AG10803 (cell line): Measurements from ENCODE around the gene NAPA.

Experiments used
- DNase-seq: peaks from one replicate; pipeline ENCODE4 v3.0.0; 2010; ENCODE audit warnings: low read depth
- H3K4me3 ChIP-seq: 2 replicates; pipeline ENCODE4 v1.5.1; 2011; ENCODE audit warnings: mild to moderate bottlenecking, low read length, control low read depth
- TF ChIP-seq, protein P1 (sequence below): conservative IDR thresholded peaks from 2 replicates; pipeline ENCODE4 v1.5.1; 2011; ENCODE audit warnings: mild to moderate bottlenecking, low read length, control low read depth, inconsistent platforms

The NAPA gene

DNA sequence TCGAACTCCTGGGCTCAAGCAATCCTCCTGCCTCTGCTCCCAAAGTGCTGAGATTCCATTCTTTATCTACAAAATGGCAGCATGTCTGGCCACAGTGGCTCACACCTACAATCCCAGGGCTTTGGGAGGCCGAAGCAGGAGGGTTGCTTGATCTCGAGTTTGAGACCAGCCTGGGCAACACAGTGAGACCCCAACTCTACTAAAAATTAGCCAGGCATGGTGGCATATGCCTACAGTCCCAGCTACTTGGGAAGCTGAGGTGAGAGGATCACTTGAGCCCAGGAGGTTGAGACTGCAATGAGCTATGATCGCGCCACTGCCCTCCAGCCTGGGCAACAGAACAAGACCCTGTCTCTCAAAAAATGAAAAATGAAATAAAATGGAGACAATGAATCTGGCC is 6.1 kb downstream of the NAPA start:
- TF ChIP-seq, protein P1, sequence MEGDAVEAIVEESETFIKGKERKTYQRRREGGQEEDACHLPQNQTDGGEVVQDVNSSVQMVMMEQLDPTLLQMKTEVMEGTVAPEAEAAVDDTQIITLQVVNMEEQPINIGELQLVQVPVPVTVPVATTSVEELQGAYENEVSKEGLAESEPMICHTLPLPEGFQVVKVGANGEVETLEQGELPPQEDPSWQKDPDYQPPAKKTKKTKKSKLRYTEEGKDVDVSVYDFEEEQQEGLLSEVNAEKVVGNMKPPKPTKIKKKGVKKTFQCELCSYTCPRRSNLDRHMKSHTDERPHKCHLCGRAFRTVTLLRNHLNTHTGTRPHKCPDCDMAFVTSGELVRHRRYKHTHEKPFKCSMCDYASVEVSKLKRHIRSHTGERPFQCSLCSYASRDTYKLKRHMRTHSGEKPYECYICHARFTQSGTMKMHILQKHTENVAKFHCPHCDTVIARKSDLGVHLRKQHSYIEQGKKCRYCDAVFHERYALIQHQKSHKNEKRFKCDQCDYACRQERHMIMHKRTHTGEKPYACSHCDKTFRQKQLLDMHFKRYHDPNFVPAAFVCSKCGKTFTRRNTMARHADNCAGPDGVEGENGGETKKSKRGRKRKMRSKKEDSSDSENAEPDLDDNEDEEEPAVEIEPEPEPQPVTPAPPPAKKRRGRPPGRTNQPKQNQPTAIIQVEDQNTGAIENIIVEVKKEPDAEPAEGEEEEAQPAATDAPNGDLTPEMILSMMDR: no peak
- no peak for DNase-seq
- H3K4me3 ChIP-seq: no peak overlapping the region

DNA sequence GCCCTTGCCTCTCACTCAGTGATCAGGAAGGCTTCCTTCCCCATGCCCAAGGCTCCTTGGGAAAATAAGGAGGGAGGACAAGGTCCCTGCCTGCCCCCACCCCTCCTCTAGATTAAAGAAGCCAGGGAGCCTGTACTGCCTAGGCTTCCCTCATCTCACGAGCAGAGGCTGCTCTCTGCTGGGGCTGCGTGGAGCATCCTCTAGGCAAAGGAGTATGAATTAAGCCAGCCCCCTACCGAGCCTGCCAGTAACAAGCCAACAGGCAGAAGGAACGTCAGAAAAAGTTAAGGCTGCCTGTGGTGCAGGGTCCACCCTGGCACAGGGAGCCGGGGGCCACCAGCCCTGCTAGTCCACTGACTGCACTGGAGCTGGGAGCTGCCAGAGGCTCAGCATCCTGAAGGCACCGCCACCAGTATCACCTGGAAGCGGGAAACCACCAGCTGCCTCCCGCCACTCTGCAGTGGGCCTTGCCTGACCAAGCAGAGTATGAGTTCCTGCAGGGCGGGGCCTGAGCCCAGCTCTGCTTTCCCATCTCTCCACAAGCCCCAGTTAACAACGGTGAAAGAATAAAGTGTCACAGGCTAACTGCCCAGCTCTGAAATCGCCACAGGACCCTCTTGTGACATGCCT is 6.8 kb downstream of the NAPA start:
- TF ChIP-seq, protein P1: no peak
- H3K4me3 ChIP-seq: no peak overlapping the region
- DNase-seq: no peak

DNA sequence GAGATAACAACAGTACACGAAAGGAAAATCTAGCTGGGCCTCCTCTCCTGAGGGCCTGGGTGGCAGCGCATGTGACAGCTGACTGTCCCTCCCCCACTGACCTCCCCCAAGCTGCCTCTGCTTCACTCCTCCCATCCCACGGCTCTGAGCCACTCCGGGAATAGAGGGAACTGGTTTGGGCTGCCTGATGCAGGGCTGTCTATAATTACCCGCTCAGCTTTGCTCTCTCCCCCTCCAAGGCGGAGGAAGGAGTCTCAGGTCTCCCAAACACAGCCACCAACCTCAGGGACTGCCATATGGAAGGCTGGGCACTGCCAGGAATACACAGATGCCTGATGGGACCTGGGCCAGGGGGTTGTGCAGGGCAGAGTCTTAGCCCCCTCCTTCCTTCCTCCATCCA is 7.9 kb downstream of the NAPA start:
- H3K4me3 ChIP-seq: no peak overlapping the region
- DNase-seq: no peak
- TF ChIP-seq, protein P1: no peak

DNA sequence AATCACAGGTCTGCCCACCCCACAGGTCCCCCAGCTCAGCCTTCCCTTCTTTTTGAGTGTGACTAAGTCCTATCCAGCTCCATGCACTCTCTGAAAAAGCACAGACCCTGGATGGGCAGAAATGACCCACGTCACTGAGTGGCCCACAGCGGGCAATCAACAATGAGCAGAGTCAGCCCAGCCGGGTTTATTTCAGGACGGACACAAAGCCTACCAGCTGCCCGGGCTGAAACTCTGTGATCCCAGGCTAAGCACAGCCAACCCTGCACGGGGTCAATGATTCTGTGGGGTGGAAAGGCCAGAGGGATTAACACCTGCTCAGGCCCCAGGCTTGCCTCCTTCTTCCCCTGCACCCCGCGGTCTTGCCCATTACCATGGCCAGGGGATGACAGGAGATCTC is 8.4 kb downstream of the NAPA start:
- DNase-seq: no peak
- TF ChIP-seq, protein P1: no peak
- no peak overlapping the region for H3K4me3 ChIP-seq

DNA sequence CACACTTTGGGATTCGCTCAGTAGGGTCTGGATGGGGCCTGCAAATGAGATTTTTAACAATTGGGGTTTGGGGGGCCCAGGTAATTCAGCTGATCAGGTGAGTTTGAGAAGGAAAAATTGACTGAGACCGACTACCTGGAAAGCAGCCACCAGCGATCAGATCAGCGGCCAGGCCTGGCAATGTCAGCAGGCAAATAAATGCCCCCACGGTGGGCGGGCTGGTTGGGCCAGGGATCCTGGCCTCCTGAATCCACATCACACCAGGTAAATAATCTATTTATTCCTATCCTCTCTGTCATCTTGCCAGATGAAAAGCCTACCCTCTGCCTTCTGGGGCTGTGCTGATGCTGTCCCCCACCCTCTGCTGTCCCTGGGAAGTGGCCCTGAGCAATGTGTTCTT is 9.4 kb downstream of the NAPA start:
- no peak overlapping the region for H3K4me3 ChIP-seq
- DNase-seq: no peak
- TF ChIP-seq, protein P1: no peak

DNA sequence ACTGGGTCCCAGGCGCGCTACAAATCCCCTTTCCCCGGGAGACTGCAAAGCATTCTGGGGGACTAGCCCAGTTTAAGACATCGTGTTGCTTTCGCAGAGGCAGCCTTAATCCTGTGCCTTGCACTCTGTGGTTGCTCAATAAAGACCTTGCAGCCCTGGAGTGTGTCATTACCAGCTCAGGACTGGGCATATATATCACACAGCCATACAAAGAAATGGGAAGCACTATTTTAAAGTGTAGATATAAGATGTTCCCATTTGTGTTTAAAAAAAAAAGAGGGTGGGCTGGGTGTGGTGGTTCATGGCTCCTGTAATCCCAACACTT is 11.1 kb downstream of the NAPA start:
- DNase-seq: no peak
- TF ChIP-seq, protein P1: no peak
- H3K4me3 ChIP-seq: no peak overlapping the region

DNA sequence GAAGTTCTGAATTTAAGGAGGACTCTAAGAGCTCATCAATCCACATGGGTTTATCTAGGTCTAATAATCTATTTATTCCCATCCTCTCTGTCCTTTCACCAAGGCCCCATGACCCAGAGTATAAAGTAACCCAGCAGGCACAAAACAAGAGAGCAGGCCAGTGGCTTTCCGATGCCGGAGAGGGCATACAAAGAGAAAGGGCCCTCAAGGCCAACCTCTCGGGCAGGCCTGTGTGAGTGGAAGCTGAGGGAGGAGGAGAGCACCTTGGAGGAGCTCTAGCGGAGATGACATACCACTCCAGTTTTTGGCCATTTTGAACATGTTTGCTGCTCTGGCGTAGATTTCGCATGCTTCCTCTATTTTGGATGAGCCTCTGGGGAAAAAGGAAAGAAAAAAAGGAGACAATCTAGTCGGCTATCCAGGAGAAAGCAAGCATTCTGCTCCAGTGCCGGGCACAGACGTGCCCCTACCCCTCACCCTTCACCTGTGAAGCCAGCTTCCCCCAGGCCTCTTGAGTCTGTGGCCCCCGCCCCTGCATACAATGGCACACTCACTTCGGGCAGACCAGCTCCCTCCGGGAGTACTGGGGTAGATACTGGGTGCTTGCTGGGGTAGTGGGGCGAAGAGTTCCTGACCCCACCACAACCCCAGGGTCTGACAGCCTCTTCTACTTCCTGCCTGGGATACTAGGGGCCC is 11.6 kb downstream of the NAPA start:
- DNase-seq: no peak
- H3K4me3 ChIP-seq: no peak overlapping the region
- TF ChIP-seq, protein P1: no peak
